ENCODE measurements around the gene PPP1R18.

The PPP1R18 gene

GRCh38 chr6:30657454-30657853, 29.0 kb downstream of the PPP1R18 start:
- H3K4me3 ChIP-seq (ENCODE audit: low read length): no peak overlapping the region
- no peak for DNase-seq (ENCODE audit: low read depth)
- no peak for TF ChIP-seq CTCF (conservative IDR thresholded peaks at IDR 0.05; ENCODE audit: low read depth, low read length)

- H3K4me3 ChIP-seq (ENCODE audit: low read length): no peak overlapping the region
- DNase-seq (ENCODE audit: low read depth): no peak
- no peak for TF ChIP-seq CTCF (conservative IDR thresholded peaks at IDR 0.05; ENCODE audit: low read depth, low read length)
Measured at GRCh38 chr6:30656513-30656912, 29.9 kb downstream of the PPP1R18 start.

- no peak for DNase-seq (ENCODE audit: low read depth)
- TF ChIP-seq CTCF (conservative IDR thresholded peaks at IDR 0.05; ENCODE audit: low read depth, low read length): no peak
- H3K4me3 ChIP-seq (ENCODE audit: low read length): no peak overlapping the region
Measured at GRCh38 chr6:30655743-30656094, 30.7 kb downstream of the PPP1R18 start.

- no peak for TF ChIP-seq CTCF (conservative IDR thresholded peaks at IDR 0.05; ENCODE audit: low read depth, low read length)
- no peak overlapping the region for H3K4me3 ChIP-seq (ENCODE audit: low read length)
Measured at GRCh38 chr6:30654798-30655742, 31.4 kb downstream of the PPP1R18 start.

GRCh38 chr6:30651143-30651542, 35.3 kb downstream of the PPP1R18 start:
- no peak overlapping the region for H3K4me3 ChIP-seq (ENCODE audit: low read length)
- TF ChIP-seq CTCF (conservative IDR thresholded peaks at IDR 0.05; ENCODE audit: low read depth, low read length): no peak

More at GRCh38 chr6:30654798-30655742, 31.4 kb downstream of the PPP1R18 start:
- no peak for DNase-seq (ENCODE audit: low read depth)

GRCh38 chr6:30647242-30648116, 39.0 kb downstream of the PPP1R18 start:
- H3K4me3 ChIP-seq (ENCODE audit: low read length): peak overlapping the region; percentile 60
- TF ChIP-seq CTCF (conservative IDR thresholded peaks at IDR 0.05; ENCODE audit: low read depth, low read length): no peak
- DNase-seq (ENCODE audit: low read depth): no peak

More at GRCh38 chr6:30651143-30651542, 35.3 kb downstream of the PPP1R18 start:
- DNase-seq (ENCODE audit: low read depth): no peak

All from retinal pigment epithelial cell (primary cell).